ENCODE data around the gene CCDC97. TPM values are rescaled to one million over a fixed set of nuclear protein-coding genes. Genes with fewer than 3 reads are reported as not detected.

The CCDC97 gene
- polyA plus RNA-seq, 1 of the 3 experiments (the other 2 are of a cell fraction), result 9.6 TPM

- CTCF ChIA-PET, result interaction anchor here (0.8 to 1.9 kb wide), 8 partner anchors 9 to 206 kb away, joined by 3 to 7 read pairs (median 5); no protein-coding TSS in a partner anchor
- POLR2A ChIA-PET, result interaction anchor here (0.6 to 1.4 kb wide), 6 partner anchors 8 to 65 kb away, joined by 3 to 5 read pairs (median 3); partner anchors contain the start of gene TGFB1
- H3K9me2 ChIP-seq, result no peaks in the 10 kb centered on the region
- TF ChIP-seq SIN3A (IDR thresholded peaks at IDR 0.05; ENCODE audit: borderline replicate concordance, low read depth, low read length), result no peak
- TF ChIP-seq MEF2A (IDR thresholded peaks at IDR 0.05; ENCODE audit: borderline replicate concordance, low read depth), result no peak
- TF ChIP-seq TAF1 (IDR thresholded peaks at IDR 0.05; ENCODE audit: borderline replicate concordance, low read depth, low read length), result peak; percentile 37; the same call in 1 of the 2 replicates
- TF ChIP-seq REST (IDR thresholded peaks at IDR 0.05; ENCODE audit: low read depth, low read length), result no peak
- TF ChIP-seq EZH2phosphoT487 (IDR thresholded peaks at IDR 0.05; ENCODE audit: borderline replicate concordance, low read depth), result no peak
- peak; percentile 90 for TF ChIP-seq POLR2AphosphoS5 (IDR thresholded peaks at IDR 0.05; ENCODE audit: low read depth, low read length)
- no peak for TF ChIP-seq FOXJ3 (CRISPR knock-in tag; IDR thresholded peaks at IDR 0.05)
- 0 out of 2 replicates have a peak, but pooled peaks have one; percentile 18 for TF ChIP-seq GABPA (IDR thresholded peaks at IDR 0.05; ENCODE audit: low read depth)
- peak; percentile 98 for TF ChIP-seq YY1 (IDR thresholded peaks at IDR 0.05; ENCODE audit: low read depth)
- no peak for TF ChIP-seq IRF3 (IDR thresholded peaks at IDR 0.05; ENCODE audit: low read depth, low read length)
- TF ChIP-seq FOXM1 (IDR thresholded peaks at IDR 0.05; ENCODE audit: low read depth), result no peak
- TF ChIP-seq JUND (IDR thresholded peaks at IDR 0.05), result no peak
- TF ChIP-seq FOSL2 (IDR thresholded peaks at IDR 0.05; ENCODE audit: borderline replicate concordance, low read depth), result no peak
- no peak for TF ChIP-seq EP300 (IDR thresholded peaks at IDR 0.05; ENCODE audit: borderline replicate concordance in 1 of 2, low read depth in 1 of 2, low read length in 1 of 2)
- TF ChIP-seq NFIC (IDR thresholded peaks at IDR 0.05; ENCODE audit: borderline replicate concordance), result no peak
- 0 out of 2 replicates have a peak, but pooled peaks have one; percentile 36 for TF ChIP-seq MXI1 (IDR thresholded peaks at IDR 0.05; ENCODE audit: low read depth, low read length)
- no peak for TF ChIP-seq RFX5 (IDR thresholded peaks at IDR 0.05; ENCODE audit: low read length)
- peak; percentile 21; the same call in 1 of the 2 replicates for TF ChIP-seq ELF1 (IDR thresholded peaks at IDR 0.05)
- peak; percentile 41; the same call in 1 of the 2 replicates for TF ChIP-seq MAX (IDR thresholded peaks at IDR 0.05; ENCODE audit: low read depth)
- TF ChIP-seq GATA2 (CRISPR knock-in tag; IDR thresholded peaks at IDR 0.05), result no peak
- no peak for TF ChIP-seq RXRA (IDR thresholded peaks at IDR 0.05; ENCODE audit: borderline replicate concordance, low read depth)
- TF ChIP-seq PBX3 (IDR thresholded peaks at IDR 0.05), result peak; percentile 95
- TF ChIP-seq USF1 (IDR thresholded peaks at IDR 0.05; ENCODE audit: borderline replicate concordance, low read depth), result no peak
- TF ChIP-seq RAD21 (IDR thresholded peaks at IDR 0.05; ENCODE audit: low read length), result no peak
Observed at GRCh38 chr19:41363753-41364523, 54.0 kb downstream of the CCDC97 start, which contains the start of gene B9D2. Gene B9D2 (minus strand): TSS chr19:41364149. CDS start chr19:41363519, 630 bp downstream.

More at GRCh38 chr19:41363753-41364523, 54.0 kb downstream of the CCDC97 start, which contains the start of gene B9D2:
- Histone ChIP-seq H3K36me3 (replicated peaks in 1 of 2; ENCODE audit: control insufficient read depth in 1 of 2, insufficient read depth in 2 of 2, low read length in 1 of 2) (peaks cover 0 to 3% of the 10 kb centered on the region in 2 experiments), H3K4me1 (ENCODE audit: control insufficient read depth in 1 of 2, insufficient read depth in 2 of 2, low read depth in 1 of 2, low read length in 1 of 2) (peaks cover 9 to 15% of the 10 kb centered on the region in 2 experiments; a peak in 3 of 4 replicates), H3K27ac (ENCODE audit: low read depth in 2 of 2, low read length in 1 of 2) (peak within 1 kb of the TSS; percentile 96 to 99), H3K9me3 (no peaks in the 10 kb centered on the region), H3F3A (replicated peaks; ENCODE audit: insufficient read depth) (peaks cover 17% of the 10 kb centered on the region), H3K9ac (peak within 1 kb of the TSS; percentile 93), H3K4me2 (peak within 1 kb of the TSS; percentile 78), H3K4me3 (ENCODE audit: low read depth in 2 of 2, low read length in 1 of 2) (peak within 1 kb of the TSS; percentile 68 to 79), H4K20me1 (ENCODE audit: insufficient read depth) (peaks cover 4% of the 10 kb centered on the region; the same call in 1 of the 2 replicates), H3K79me2 (ENCODE audit: insufficient read depth) (peaks cover 39% of the 10 kb centered on the region), H2AFZ (ENCODE audit: low read depth) (peak within 1 kb of the TSS; percentile 82), H3K27me3 (ENCODE audit: insufficient read depth) (no peaks in the 10 kb centered on the region)
- 1% methylated on average over 35 of the region's 56 CpGs for WGBS (ENCODE audit: low lambda C conversion rate)
- peak; percentile 97 for DNase-seq

All from SK-N-SH (cell line).